Measurements from ENCODE around the gene VPS37B.

DNA sequence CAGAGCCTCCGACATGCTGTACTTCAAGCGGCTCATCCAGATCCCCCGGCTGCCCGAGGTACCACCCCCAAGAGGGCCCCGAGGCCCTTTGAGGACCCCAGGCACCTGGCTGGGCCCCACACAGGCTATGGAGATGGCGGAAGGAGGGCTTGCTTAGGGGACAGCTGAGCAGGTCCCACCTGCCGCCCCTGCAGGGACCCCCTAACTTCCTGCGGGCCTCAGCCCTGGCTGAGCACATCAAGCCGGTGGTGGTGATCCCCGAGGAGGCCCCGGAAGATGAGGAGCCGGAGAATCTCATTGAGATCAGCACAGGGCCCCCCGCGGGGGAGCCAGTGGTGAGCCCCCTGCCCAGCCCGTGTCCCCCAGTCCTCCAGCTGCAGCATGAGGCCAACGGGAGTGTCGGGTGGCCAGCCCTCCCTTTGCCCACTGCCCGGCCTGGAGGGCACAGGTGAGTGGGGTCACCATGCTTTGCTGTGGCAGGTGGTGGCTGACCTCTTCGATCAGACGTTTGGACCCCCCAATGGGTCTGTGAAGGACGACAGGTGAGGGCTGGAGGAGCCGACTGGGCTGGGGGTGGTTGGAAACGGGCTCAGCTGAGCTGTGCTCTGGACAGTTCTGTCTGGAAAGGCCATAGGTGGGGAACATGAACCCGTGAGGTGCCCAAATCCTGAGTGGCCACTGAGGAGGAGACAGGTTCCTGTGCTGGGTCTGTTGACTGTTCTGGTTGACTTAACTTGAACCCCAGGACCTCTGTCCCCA lies 40.7 kb downstream of the VPS37B start:
- TF ChIP-seq EP300 (IDR thresholded peaks at IDR 0.05; ENCODE audit: borderline replicate concordance in 1 of 2, low read depth in 1 of 2, low read length in 1 of 2) (no peak), EZH2phosphoT487 (IDR thresholded peaks at IDR 0.05; ENCODE audit: borderline replicate concordance, low read depth) (no peak), CTCF (IDR thresholded peaks at IDR 0.05) (no peak), POLR2AphosphoS5 (IDR thresholded peaks at IDR 0.05; ENCODE audit: low read depth, low read length) (no peak), RAD21 (IDR thresholded peaks at IDR 0.05; ENCODE audit: low read length) (no peak)

All from SK-N-SH (cell line).